Activated CD8-positive, alpha-beta memory T cell treated with anti-CD3 and anti-CD28 coated beads, Interleukin-2, amount 50 U/mL, for 4 hours (primary cell): ENCODE results near the gene CPSF3.
"Not testable (repeated sequence)": the region's sequence is repeated elsewhere in the genome, so short reads cannot be mapped to it uniquely, and the experiment has no call there.

Experiments used
- DNase-seq: peaks from one replicate; pipeline ENCODE4 v3.0.0-alpha.2; 2020

CPSF3 gene

DNA sequence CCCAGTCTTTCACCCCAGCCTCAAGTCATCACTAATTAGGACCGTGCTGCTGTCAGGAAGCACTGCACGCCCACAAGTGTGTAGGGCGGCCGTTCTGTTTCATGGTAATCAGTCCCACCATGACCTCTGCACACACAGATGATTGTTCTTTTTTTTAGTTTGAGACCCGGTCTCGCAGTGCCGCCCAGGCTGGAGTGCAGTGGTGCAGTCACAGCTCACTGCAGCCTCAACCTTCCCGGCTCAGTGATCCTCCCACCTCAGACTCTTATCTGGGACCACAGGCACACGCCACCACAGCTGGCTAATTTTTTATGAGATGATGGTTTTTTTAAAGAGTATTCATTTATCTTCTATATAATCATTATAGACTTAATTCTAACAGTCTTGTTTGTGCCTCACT is 49.1 kb downstream of the CPSF3 start:
- no peak for DNase-seq

GRCh38 chr2:9473308-9473984 is 50.0 kb downstream of the CPSF3 start:
- no peak for DNase-seq

DNA sequence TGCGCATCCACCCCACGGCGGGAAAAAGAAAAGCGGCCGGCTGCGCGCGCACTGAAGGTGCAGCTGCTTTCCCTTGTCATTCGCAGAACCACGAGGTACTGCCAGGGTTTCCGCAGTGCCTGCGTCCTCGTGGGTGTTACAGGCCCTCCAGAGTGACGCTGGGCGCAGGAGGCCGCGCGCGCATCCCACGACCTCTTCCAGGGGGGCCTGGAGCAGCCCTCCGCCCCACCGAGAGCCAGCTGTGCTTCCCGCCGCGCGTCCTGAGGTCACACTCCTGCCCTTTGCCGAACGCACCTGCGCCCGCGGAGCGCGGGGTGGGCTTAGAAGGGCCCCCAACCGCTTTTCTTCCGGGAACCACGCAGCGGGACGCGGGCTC is 50.5 kb downstream of the CPSF3 start:
- DNase-seq: peak; percentile 69

GRCh38 chr2:9474361-9475057 is 51.1 kb downstream of the CPSF3 start, which contains the start of gene IAH1:
IAH1 (plus strand) TSS chr2:9474551; CDS start chr2:9474567, 16 bp downstream.
- peak; percentile 79 for DNase-seq

DNA sequence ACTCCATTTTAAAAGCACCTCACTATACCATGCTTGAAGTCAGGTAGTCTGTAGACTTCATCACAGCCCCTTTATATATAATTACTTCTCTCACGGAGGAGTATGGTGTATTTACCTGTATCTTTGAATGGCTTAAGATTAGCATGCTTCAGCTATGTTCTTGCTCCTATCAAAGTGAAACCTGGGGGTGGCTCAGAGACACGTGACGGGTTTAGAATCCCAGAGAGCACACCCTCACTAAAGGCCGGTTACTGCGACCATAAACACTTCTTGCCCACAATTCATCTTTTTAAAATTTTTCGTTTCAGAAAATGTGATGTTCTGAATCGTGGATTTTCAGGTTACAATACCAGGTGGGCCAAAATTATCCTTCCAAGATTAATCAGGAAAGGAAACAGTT is 54.5 kb downstream of the CPSF3 start:
- no peak for DNase-seq

DNA sequence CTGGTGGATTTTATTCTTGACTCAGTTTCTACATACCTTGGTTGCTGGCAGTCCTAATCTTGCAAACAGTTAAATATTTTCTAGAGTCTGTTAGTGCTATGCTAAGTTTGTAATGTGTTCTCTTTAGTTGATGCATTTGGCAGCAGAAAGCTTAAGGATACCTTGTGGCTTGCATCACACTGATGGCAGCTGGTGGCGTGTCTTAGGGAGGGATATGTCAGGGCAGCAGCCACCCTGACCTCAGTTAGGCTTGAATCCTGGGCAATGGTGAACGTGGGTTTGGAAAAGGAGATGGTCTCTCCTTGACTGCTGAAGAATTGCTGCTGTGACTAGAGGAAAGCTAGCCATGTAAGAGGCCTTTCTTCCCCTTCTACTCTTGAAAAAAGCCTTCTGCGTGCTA is 55.1 kb downstream of the CPSF3 start:
- DNase-seq: no peak

GRCh38 chr2:9480157-9480556 is 56.7 kb downstream of the CPSF3 start:
- no peak for DNase-seq

GRCh38 chr2:9483107-9483506 is 59.7 kb downstream of the CPSF3 start:
- DNase-seq: no peak

DNA sequence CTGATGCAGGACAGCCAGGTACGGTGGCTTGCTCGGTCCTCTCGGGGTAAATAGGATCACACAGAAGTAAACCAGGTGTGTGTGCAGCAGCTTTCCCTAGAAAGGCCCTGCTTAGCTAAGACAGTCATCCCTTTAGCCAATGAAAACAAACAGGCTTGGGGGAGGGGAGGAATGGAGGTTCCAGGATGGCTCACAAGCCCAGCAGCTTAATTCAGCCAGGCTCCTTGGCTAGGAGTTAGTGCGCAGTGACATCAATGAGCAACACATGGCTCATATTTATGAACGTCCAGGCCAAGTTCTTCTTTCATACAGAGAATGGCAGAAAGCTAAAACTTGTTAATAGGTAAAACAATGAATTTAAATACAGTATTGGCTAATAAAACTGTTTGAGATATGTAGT is 61.1 kb downstream of the CPSF3 start:
- no peak for DNase-seq

DNA sequence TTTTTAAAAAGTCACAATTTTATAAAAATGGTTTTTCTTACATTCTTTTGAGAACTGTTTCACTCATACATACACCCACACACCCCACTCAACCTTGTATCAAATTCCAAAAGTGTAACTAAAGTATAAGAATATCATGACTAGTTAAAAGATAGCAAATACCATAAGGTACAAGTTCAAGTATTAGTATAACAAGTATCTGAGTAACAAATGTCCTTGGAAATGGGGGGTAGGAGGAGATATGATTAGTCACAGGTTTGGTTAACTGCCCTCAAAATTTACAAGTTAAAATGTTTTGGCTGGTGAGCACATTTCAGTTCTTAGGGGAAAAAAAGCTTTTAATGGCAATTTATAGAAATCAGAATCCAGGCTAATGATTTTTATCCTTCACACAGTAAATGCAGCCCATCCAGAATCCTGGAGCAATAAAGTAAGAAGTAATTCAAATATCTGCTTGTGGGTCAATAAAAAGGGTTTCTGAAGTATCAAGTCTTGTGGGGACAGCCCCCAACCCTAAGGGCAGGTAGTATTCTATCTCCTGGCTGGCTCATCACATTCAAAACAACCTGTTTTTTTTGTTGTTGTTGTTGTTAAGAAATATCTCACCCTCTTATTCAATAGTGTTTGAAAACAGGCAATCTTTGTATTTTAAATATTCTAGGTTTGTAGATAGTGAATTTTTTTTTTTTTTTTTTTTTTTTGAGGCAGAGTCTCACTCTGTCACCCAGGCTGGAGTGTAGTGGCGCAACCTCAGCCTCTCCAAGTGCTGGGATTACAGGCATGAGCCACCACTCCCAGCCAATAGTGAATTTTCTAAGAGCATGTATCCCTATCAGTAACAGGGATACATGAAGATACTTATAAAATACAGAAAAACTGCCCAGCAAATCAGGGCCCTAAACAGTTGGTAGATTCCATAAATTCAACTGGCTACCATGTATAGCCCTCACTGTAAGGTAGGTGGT is 65.4 kb downstream of the CPSF3 start:
- no peak for DNase-seq

GRCh38 chr2:9490789-9491188 is 67.3 kb downstream of the CPSF3 start:
- DNase-seq: no peak

DNA sequence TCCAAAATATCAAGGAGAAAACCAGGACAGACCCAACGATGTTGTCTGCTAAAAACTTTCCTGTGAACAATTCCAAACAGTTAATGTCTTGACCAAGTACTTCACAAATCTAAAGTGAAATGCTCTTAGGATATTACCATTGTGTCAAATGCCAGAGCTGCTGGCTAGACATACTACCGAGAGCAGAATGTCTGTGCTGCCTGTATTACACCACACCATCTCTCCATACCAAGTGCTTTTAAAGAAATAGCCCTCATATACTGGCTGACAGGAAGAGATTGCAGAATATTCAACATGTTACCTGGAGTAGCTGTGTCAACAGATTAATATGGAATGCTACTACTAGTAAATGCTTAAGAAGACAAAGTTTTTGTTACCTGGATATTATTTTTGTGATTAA is 69.5 kb downstream of the CPSF3 start:
- DNase-seq: no peak

DNA sequence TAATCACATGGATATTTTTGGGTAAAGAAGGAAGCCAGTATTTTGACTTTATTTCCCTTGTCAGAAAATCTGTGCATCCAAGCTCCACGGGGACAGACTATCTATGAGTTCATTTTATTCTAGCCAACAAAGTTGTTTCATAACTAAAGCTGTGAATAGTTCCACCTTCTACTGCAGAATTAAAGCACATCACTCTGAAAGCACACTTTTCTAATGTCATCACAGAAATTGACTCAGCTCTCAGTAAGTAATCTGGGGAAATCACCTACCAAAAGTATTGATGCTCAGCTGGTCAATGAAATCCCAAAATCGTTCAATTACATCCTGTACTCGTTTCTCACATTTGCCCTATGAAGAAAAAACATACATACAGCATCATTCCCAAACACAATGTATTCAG is 70.0 kb downstream of the CPSF3 start:
- no peak for DNase-seq

DNA sequence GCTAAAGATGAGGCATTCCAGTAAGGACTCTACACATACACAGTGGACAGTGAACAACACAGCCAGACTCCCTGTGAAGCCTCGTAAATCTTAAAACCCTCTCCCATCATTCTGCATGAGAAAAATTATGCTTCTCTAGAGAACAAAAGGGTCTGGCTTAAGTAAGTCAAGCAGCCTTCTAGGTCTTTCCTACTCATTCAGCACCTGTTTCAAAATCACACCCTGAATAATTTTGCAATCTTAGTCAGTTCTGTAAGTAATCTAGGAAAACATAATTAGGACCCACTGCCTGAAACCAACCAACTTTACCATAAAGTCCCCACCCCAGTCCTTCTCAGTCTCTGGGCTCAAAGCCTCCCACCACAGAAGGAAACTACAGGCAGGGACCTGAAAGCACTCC is 70.6 kb downstream of the CPSF3 start:
- DNase-seq: no peak

GRCh38 chr2:9497017-9497416 is 73.6 kb downstream of the CPSF3 start:
- no peak for DNase-seq

DNA sequence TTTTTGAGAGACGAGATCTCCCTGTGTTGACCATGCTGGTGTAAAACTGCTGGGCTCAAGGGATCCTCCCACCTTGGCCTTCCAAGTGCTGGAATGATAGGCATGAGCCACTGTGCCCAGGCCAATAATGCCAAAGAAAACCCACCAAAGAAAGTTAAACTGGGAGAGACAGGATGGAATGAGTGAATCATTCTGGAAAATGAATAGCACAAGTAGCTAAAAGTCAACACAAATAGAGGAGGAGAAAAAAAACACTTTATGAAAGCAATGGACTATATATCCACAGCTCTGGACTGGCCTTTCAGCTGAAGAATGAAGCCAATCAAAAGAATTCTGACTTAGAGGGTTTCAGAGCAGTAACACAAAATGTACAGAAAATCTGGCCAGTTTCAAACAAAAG is 74.8 kb downstream of the CPSF3 start:
- DNase-seq: no peak

DNA sequence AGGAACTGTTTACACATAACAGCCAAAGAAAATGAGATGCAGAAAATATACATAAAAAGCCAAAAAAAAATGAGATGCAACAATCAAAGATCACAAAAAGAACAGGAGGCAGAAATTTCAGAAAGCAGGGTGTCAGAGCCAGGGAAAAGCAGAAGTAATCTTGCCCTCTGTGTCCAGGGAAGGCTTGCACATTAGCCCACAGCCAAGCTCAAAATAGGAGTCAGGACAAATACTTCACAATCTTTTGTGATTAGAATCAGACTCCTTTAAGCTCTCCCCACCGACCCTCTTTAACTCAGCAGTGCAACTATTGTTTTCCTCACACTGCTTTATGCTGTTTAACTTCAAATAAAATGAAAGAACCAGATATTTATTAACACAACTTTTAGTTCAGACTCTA is 85.5 kb downstream of the CPSF3 start:
- no peak for DNase-seq

DNA sequence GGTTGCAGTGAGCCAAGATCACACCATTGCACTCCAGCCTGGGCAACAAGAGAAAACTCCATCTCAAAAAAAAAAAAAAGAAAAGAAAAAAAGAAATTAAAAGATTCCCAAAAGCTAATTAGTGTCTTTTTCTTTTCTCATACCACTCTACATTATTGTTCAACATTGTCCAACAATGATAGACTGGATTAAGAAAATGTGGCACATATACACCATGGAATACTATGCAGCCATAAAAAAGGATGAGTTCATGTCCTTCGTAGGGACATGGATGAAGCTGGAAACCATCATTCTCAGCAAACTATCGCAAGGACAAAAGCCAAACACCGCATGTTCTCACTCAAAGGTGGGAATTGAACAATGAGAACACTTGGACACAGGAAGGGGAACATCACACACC is 90.5 kb downstream of the CPSF3 start:
- not testable (repeated sequence) for DNase-seq

GRCh38 chr2:9517118-9517782 is 93.8 kb downstream of the CPSF3 start:
- no peak for DNase-seq

DNA sequence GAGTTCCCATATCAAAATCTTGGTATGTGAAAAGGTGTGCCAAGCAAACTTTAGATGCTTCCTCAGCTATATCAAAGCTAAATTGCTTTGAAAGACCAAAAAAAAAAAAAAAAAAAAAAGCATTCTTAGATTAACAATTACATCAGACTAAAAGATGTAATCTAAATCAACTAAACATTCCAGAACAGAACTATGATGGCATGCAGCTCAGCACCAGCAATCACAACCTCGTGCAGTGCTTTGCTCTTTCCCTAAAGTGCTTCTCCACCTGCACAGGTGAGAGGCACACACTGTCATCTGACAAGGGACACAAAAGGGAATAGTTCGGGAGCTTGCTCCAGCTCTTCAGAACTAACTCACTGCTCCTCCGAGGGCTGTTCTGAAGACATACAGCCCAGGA is 94.7 kb downstream of the CPSF3 start:
- DNase-seq: no peak

DNA sequence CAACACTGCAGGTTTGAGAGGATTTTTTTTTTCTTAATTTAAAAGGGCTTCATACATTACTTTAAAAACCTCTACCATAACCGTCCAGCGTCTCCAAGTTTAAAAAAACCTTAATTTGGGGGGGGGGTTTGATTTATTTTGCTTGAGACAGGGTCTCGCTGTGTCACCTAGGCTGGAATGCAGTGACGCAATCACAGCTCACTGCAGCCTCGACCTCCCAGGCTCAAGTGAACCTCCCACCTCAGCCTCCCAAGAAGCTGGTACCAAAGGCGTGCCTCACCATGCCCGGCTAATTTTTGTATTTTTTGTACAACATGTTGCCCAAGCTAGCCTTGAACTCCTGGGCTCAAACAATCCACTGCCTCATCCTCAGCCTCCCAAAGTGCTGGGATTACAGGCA is 95.3 kb downstream of the CPSF3 start:
- DNase-seq: no peak

GRCh38 chr2:9519250-9519649 is 95.8 kb downstream of the CPSF3 start:
- DNase-seq: no peak
